Liver (tissue), 3 donors: ENCODE measurements around the gene SHLD1.

Source experiments
- FOXA1 ChIP-seq: IDR thresholded peaks from 2 replicates; pipeline ENCODE4 v1.6.1; 2016; ENCODE audit warnings: antibody characterized with exemption
- MAX ChIP-seq: IDR thresholded peaks from 2 replicates; pipeline ENCODE4 v1.6.1; 2016; ENCODE audit warnings: antibody characterized with exemption
- RAD21 ChIP-seq, 2 donors: IDR thresholded peaks; 2 replicates each; pipeline ENCODE4 v1.6.1; 2016; ENCODE audit warnings: antibody characterized with exemption in 2 of 2, mild to moderate bottlenecking in 2 of 2
- SP1 ChIP-seq: IDR thresholded peaks from 2 replicates; pipeline ENCODE4 v1.6.1; 2018; ENCODE audit warnings: antibody characterized with exemption, mild to moderate bottlenecking
- TAF1 ChIP-seq: conservative IDR thresholded peaks from 2 replicates; pipeline ENCODE4 v1.6.1; 2016; ENCODE audit warnings: antibody characterized with exemption, mild to moderate bottlenecking
- TF ChIP-seq, protein P1 (sequence below): fragments of 150-350 bp; IDR thresholded peaks from 2 replicates; pipeline ENCODE4 v1.5.1; 2017; ENCODE audit warnings: improper control_type of control experiment, low read depth, low read length; ENCODE audit not compliant: missing input control
- donor health status: healthy.
- donor health status: healthy.

- TF ChIP-seq RAD21 (IDR thresholded peaks at IDR 0.05) (no peak), FOXA1 (no peak), SP1 (no peak), MAX (no peak), TAF1 (no peak)
- TF ChIP-seq, protein P1, sequence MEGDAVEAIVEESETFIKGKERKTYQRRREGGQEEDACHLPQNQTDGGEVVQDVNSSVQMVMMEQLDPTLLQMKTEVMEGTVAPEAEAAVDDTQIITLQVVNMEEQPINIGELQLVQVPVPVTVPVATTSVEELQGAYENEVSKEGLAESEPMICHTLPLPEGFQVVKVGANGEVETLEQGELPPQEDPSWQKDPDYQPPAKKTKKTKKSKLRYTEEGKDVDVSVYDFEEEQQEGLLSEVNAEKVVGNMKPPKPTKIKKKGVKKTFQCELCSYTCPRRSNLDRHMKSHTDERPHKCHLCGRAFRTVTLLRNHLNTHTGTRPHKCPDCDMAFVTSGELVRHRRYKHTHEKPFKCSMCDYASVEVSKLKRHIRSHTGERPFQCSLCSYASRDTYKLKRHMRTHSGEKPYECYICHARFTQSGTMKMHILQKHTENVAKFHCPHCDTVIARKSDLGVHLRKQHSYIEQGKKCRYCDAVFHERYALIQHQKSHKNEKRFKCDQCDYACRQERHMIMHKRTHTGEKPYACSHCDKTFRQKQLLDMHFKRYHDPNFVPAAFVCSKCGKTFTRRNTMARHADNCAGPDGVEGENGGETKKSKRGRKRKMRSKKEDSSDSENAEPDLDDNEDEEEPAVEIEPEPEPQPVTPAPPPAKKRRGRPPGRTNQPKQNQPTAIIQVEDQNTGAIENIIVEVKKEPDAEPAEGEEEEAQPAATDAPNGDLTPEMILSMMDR: no peak
These were observed 84.3 kb downstream of the SHLD1 start for GRCh38 chr20:5834436-5835005.
